GM21360 (cell line): ENCODE results near the gene PPP1R2B.

Experiments
- ATAC-seq: cut with Tn5 transposase; IDR thresholded peaks from one replicate; pipeline ENCODE4 v1.9.1; 2021; ENCODE audit warnings: mild to moderate bottlenecking, moderate library complexity; ENCODE audit not compliant: unreplicated experiment

The PPP1R2B gene

DNA sequence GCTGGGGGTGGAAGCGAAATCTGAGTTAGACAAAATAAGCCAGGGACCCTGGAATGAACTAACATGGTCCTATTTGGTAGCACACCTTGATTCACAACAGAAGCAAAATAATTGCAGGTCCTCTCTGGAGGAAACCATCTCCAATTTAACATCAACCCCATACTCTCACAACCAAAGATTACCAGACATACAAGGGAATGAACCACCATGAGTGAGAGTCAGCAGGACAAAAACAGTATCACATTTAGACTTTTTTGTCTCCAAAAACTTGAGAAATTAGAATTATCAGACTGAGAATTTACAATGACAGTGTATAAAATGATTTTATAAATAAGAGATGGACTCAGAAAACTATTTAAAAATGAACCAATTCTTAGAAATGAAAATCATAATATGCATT is 21.1 kb downstream of the PPP1R2B start:
- no peak for ATAC-seq

DNA sequence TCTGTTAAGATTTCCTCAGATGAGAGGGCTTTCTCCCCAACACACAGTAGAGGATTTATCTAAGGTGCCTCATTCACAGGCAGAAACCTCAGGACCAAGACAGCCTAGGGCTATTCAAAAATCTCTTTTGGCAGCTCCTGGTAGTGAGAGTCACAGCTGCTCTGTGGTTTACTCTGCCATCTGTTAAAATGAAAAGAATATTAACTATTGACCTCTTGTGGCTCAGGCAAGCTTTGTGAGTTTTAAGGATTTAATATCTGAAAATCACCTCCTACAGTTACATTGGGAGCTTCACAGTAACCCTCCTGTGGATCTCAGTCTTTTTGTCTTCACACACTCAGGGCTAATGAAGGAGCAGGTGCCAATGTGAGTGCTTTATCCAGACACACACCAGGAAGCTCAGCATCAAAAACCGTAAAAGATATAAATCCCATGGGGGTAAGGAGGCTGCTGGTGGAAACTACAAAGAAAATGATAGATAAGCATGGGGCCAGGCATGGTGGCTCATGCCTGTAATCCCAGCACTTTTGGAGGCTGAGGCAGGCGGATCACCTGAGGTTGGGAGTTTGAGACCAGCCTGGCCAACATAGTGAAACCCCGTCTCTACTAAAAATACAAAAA is 29.7 kb downstream of the PPP1R2B start:
- ATAC-seq: peak; percentile 93

DNA sequence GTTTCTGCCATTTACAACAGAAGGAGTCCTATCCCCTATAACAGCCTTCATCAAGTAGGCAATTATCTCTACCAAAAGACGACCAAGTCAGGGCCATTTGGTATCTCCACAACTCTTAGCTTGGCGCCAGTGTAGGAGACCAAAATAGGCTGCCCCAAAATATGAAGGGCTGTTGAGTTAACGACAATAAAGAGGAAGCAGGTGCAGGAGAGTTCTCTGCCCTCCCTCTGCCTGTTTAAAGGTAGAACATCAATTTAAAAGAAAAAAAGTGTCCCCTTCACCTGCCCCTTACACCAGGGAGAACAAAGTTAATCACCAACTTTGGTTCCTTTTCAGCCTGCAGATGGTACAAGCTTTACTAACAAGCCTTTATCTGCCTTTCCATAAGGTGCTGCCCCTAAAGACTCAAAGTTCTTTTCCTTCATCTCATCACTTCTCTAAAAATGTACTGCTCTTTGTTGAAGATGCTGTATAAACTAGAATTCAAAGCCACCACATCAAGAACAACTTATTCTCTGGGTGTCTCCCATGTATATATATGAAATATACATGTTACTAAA is 33.3 kb downstream of the PPP1R2B start:
- ATAC-seq: no peak

DNA sequence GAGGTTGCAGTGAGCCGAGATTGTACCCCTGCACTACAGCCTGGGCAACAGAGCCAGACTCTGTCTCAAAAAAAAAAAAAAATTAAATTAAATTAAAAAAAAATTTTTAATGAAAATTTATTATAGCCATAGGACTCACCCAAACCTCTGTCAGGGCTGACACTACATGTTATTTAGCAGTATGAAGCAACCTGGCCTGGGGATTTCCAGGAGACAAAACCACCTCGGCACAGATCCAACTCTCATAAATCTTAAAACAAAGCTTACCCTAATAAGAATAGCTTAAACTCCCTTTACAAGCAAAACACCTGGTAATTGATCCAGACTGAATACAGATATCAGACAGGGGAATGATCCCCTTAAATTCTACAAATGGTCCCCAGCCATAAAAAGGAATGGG is 38.4 kb downstream of the PPP1R2B start:
- ATAC-seq: no peak

DNA sequence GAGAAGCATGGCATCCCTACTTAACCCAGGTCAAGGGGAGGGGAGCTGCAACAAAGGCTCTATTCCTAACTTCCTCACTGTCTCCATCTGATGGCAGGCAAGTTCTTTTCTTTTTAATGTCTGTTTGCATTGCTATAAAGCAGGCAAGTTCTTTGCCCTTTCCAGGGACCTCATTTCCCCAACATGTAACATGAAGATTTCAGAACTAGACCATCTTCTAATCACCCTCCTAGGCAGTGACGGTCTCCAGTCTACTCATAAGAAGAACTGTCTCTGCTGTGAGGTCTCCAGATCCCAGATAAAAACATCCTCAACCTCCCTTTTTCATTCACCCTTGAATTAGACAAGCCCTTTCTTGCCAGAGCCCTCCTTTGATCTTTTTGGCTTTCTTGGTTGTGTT is 42.1 kb downstream of the PPP1R2B start:
- no peak for ATAC-seq

DNA sequence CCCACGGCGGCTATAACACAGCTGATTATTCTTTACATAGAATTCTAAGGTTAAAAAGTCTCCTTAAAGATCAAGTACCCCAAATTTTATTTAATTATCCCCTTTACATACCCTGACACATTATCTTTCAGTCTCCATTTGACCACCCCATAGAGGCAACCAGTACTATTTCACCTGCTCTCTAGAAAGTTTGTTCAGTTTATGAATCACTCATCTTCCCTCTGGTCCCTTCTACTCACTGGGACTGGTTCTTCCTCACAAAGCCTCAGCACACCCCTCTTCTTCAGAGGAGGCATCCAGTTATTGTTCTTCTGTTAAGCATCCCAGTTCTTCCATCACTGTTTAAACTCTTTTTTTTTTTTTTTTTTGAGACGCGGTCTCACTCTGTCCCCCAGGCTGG is 42.8 kb downstream of the PPP1R2B start:
- ATAC-seq: no peak

DNA sequence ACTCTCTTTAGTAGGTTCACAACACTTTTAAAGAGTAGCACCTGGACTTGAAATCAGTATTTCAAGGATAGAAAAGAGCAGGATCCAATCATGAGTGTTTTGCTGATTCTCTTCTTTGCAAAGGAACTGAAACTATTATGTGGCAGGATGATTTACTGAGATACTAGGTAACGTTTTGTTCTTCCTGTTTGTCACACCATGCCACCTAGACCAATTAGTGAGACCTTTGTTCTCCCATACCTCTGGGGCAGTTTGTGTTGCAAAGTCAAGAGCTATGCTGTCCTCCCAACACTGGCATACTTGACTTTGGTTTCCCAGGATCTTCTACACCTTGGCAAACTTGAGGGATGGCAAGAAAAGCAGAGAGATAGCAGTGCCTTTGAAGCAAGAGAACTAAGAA is 43.4 kb downstream of the PPP1R2B start:
- peak; percentile 46 for ATAC-seq

DNA sequence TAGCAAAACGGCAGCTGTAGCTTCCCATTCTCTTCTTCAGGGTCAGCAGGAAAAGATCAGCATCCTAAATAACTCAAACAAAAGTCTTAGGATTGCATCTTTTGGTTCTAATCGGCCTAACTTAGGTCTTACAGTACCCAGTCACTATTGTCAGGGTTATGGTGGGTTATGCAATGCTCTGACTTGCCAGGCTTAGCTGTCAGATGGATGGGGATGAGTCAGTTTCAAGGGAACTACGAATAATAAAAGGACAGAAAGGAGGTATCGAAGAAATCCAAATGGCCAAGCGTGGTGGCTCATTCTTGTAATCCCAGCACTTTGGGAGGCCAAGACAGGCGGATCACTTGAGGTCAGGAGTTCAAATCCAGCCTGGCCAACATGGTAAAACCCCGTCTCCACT is 46.5 kb downstream of the PPP1R2B start:
- ATAC-seq: no peak
